Measurements from ENCODE around the gene TULP1.

- TF ChIP-seq CTCF (IDR thresholded peaks at IDR 0.05; ENCODE audit: borderline replicate concordance, extremely low read depth, low read length, poor library complexity, severe bottlenecking) (no peak), EZH2 (IDR thresholded peaks at IDR 0.05; ENCODE audit: borderline replicate concordance, low read depth, low read length, severe bottlenecking) (no peak)
These were observed 17.2 kb downstream of the TULP1 start for GRCh38 chr6:35495258-35496035.

Data from DND-41 (cell line).